Skeletal muscle cell (primary cell): ENCODE measurements around the gene DBN1.

ENCODE experiments used
- DNase-seq: peaks from one replicate; pipeline ENCODE4 v3.0.0-alpha.2; 2010; ENCODE audit warnings: low read depth
- H3K4me3 ChIP-seq: 2 replicates; pipeline ENCODE4 v1.5.1; 2011; ENCODE audit warnings: low read depth, mild to moderate bottlenecking, control low read depth, low read length, moderate library complexity

The DBN1 gene

DNA sequence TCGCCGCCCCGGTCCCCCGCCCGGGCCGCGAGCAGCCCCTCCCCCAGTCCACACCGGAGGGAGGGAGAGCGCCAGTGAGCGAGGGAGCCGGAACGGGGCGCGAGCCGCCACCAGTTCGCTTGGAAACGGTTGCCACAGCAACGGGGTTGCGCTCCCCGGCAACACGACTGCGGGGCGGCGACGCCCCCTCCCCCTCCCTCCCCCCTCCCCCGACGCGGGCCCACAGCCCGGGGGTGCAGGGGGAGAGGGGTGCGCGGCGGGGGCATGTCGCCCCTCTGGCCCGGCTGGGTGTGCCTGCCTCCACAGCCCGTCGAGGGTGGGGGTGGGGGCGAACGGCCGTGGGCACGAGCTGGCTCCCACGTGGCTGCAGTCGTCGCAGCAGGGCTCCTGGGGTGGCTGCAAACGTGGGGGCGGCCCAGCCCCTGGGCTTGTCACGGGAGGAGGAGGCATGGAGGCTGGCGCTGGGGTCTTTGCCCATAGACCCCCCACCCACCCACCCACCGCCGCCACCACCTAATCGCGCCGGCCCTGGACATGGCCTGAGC, 26.3 kb downstream of the DBN1 start:
- H3K4me3 ChIP-seq = peak overlapping the region; percentile 65
- no peak for DNase-seq

DNA sequence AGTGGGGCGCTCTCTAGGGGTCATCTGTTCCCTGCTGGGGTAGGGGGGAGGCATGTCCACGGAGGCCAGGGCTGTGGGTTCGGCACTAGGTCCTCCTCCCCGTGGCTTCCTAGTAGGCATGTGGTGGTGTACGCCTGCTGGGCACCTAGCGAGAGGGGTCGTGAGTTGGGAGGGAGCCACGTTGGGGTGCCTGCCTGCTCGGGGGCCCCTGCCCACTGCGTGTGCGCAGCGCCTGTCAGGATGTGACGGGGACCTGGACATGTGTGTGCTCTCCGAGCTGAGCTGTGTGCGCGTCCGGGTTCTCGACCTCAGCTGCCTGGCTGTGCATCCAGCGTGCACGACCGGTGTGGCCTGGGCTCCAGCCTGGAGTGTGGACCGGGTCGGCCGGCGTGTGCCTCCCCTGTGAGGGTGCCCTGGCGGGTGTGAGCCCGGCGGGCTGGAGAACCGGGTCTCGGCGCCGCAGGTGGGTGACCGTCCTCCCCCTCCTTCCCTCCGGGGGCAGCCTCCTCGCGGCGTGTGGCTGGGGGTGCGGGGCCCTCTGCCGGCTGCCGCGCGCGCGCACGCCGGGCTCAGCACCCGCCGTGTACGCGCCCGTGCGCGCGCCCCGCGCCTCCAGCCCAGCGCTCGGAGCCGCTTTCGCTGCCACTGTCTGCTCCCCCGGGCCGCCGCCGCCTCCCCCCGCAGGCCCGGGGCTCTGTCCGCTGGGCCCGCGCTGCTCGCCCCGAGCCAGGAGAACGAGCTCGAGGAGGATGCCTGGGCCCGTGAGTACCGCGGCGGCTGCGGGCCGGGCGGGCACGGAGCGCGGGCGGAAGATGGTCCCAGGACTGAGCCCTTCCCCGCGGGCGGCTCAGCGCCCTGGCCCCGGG, 27.0 kb downstream of the DBN1 start, which contains the start of gene PRR7:
Gene PRR7 (plus strand): TSS at position 615 of the 866 bp plus-strand sequence. CDS start 8,254 bp downstream, outside the sequence.
- peak within 1 kb of the TSS; percentile 65 for H3K4me3 ChIP-seq
- DNase-seq = no peak

- no peak for DNase-seq
- peak overlapping the region; percentile 65 for H3K4me3 ChIP-seq
Measured at GRCh38 chr5:177445917-177446199, 27.6 kb downstream of the DBN1 start.

- H3K4me3 ChIP-seq = no peak overlapping the region
- no peak for DNase-seq
Measured at GRCh38 chr5:177445052-177445916, 28.1 kb downstream of the DBN1 start.

DNA sequence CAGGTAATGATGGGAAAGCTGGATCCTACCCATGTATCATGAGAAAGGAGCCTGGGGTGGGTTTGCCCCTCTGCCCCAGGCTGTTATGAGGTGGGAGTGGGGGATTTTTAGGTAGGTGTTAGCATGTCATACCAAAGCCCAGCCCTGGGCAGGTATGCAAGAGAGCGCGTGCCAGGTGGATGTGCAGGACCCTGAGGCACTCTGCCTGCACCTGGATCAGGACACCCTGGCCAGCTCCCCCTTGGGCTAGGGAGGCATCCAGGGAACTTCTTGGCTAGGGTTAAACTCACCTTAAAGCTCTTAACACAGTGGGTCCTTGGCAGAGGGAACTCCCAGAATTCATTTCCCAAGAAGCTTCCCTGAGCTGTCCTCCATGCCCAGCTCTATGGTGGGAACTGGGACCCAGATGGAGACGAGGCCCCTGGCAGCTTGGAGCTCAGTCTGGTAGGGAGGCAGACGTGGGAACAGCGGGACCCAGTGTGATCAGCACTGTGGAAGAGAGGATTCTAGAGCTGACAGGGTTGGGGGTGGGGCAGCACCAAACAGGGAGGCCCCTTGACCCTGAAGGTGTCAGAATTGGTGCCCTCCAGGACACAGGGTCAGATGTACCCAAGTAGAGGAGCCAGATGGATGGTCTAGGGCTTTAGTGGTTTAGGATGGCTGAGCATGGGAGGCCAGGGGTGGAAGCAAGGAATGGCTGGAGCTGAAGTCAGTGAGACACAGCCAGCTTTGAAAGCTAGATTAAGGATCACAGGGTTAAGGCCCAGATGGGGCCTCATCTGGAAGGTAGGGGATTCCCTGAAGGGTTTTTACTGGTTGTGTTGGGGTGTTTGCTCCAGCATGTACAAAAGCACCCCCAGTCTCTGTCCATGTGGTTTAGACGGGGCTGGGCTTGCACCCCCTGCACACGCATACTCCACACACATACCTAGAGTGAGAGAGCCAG, 29.1 kb downstream of the DBN1 start:
- H3K4me3 ChIP-seq = no peak overlapping the region
- no peak for DNase-seq

- no peak for DNase-seq
- H3K4me3 ChIP-seq = no peak overlapping the region
Measured at GRCh38 chr5:177443144-177443983, 30.1 kb downstream of the DBN1 start.

DNA sequence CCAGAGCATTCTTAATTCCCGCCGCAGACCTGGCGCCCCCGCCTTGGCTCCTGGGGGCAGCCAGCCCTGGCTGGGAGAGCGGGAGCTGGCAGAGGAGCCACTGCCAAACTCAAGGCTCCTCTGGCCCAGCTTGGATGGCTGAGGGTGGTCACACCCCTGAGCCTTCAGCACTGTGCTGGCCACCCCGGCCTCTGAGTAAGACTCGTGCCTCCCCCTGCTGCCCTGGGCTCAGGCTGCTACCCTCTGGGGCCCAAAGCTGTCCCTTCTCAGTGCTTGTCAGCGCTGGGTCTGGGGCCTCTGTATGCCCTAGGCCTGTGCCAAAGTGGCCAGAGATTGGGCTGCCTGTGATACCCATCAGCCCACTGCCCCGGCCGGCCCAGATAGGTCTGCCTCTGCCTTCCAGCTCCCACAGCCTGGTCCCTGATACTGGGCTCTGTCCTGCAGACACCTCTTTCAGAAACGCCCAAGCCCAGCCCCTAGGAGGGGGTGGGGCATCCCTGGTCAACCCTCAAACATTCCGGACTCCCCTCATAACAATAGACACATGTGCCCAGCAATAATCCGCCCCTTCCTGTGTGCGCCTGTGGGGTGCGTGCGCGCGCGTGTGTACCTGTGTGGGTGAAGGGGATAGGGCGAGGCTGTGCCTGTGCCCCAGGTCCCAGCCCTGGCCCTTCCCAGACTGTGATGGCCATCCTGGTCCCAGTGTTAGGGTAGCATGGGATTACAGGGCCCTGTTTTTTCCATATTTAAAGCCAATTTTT, 31.2 kb downstream of the DBN1 start:
- no peak overlapping the region for H3K4me3 ChIP-seq
- no peak for DNase-seq

DNA sequence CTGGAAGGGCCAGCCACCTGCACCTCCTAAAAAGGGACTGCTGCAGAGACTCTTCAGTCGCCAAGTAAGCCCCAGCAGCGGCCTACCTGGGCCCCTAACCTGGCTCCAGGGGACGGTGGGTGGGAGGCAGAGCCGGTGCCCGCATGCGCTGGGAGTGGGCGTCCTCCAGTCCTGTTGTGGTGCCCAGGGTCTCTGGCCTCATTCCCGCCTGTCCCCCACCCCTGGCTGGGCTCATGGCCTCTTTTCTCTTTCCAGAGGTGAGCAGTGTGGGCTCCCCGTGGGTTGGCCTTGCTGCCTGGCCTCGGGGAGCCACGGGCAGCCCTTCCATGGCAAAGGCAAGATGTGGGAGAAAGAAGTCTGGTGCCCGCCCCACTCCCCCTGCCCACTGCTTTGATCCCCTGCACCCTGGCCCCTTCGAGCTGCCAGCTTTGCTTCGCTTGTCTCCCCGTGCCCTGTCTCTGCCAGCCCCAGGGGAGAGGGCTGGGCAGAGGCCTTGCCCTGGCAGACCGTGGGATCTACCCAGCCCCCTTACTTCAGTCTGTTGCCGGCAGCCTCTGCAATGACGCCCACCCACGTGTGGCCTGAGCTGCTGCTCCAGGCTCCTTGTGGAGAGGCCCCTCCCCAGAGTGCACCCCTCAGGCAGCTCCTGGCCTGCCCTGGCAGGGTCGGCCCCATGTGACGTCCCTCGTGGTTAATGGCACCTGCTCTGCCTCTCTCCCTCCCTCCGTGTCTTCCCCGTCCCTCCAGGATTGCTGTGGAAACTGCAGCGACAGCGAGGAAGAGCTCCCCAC, 32.2 kb downstream of the DBN1 start:
- DNase-seq = no peak
- no peak overlapping the region for H3K4me3 ChIP-seq

DNA sequence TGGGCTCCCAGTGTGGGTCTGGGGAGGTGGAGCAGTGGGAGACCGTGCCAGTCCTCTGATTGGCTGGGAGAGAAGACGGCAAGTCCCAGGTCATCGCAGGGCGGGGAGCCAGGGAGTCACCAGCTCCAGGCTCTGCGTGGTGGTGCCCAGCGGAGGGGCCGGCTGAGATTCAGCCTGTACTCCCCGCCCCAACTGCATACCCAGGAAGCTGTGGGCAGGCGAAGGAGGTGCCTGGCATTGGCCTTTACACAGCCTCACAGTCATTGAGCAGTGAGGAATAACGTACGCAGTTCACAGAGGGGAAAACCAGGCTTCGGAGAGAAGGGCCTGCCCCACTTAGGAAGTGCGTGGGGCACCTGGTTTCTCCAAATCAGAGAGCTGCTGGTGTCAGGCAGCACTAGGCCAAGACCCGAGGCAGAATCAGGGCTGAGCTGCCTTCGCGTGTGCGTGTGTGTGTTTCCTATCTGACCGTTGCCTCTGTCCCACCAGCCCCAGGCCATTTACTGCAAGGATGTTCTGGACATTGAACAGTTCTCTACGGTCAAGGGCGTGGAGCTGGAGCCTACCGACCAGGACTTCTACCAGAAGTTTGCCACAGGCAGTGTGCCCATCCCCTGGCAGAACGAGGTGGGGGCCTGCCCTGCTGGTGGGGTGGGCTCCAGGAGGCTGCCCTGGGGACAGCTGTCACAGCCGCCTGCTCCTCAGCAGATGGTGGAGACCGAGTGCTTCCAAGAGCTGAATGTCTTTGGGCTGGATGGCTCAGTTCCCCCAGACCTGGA, 33.0 kb downstream of the DBN1 start:
- no peak overlapping the region for H3K4me3 ChIP-seq
- DNase-seq = no peak

- H3K4me3 ChIP-seq = no peak overlapping the region
Measured at GRCh38 chr5:177439518-177440053, 33.8 kb downstream of the DBN1 start.

GRCh38 chr5:177438468-177438867, 35.0 kb downstream of the DBN1 start:
- DNase-seq = no peak
- H3K4me3 ChIP-seq = no peak overlapping the region

More at GRCh38 chr5:177439518-177440053, 33.8 kb downstream of the DBN1 start:
- DNase-seq = no peak

DNA sequence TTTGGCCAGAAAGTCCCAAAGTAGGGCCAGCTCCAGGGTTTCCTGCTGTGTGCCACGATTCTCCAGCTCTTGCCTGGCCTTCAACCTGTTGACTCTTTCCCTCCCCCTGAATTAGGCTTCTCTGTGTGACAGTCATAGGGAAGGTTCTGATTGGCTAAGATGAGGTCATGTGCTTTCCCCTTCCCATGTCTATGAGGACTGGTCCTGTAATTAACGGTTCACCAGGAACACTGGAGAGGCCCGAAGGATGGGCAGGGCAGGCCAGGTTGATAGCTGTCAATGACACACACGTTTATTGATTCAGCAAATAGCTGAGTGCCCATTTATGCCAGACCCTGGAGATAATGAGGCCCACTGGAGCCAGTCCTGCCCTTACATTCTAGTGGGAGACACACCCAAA, 35.8 kb downstream of the DBN1 start:
- H3K4me3 ChIP-seq = no peak overlapping the region
- no peak for DNase-seq

- no peak for DNase-seq
Measured at GRCh38 chr5:177435847-177436536, 37.4 kb downstream of the DBN1 start.

DNA sequence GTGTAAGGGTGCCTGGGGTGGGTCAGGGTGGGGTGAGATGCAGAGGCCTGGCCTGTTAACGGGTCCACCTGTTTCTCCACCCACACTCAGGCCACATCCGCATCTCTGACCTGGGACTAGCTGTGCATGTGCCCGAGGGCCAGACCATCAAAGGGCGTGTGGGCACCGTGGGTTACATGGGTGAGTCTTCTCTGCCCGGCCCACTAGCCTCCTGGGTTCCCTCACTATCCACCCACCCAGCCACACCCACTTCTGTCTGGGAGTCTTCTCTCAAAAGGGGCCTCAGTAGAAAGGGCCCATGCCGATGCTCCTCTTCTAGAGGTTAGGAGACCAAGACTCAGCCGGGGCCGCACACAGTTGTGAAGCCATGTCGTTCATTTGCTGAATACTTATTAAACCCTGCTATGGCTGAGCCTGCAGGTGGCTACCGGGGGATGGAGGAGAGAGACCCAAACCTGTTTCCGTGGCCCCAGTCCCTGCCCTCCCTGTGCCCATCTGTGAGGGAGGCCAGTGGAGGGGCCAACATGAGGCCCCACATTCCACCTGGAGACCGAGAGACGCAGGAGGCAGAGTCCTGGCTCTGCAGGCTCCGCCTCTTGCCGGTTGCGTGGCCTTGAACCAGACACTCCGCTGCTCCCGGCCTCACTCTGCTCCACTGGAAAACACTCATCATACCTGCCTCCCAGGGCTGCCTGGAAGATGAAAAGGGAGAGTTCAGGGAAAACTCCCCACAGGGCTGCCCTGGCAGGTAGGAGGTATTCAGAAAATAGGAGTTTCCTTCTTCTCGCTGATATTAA, 38.3 kb downstream of the DBN1 start:
- H3K4me3 ChIP-seq = no peak overlapping the region
- DNase-seq = no peak

More at GRCh38 chr5:177435847-177436536, 37.4 kb downstream of the DBN1 start:
- no peak overlapping the region for H3K4me3 ChIP-seq

DNA sequence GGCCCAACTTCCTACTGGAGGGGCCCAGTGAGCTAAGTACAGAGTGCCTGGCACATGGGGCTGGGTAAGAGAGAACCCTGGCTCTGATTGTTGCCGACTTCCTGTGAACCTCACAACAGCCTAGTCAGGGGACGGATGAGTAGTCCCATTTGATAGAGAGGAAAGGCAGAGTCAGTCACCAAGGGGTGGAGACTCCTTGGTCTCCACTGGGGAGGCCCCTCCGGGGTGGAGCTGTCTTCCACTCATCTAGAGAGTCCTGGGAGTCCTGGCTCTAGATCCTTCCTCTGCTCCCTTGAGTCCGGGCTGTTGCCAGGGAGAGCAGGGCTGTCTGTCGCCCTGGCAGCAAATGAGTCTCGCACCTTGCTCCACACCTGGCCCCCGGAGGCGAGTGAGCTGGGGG, 39.0 kb downstream of the DBN1 start:
- no peak overlapping the region for H3K4me3 ChIP-seq
- no peak for DNase-seq
